HEK293 (cell line): Measurements from ENCODE around the gene HMG20A.

Experiments used
- CTCF ChIA-PET: fragments of 350-600 bp; formaldehyde crosslinking; extraction: SDS; loops from one replicate; lab custom pipeline; 2021; ENCODE audit warnings: antibody characterized with exemption; lab: Yijun Ruan, JAX
- POLR2A ChIA-PET: fragments of 300-600 bp; formaldehyde crosslinking; extraction: SDS; loops from one replicate; lab custom pipeline; 2020; ENCODE audit warnings: antibody characterized with exemption, inconsistent platforms; lab: Yijun Ruan, JAX
- H3K27ac ChIP-seq: fragments of 200-500 bp; sonication (Bioruptor generic); 2 replicates; pipeline ENCODE4 v1.5.1; 2014; ENCODE audit warnings: low read depth, low read length, control low read depth, inconsistent platforms; ENCODE audit errors: extremely low read depth
- H3K36me3 ChIP-seq, 2 experiments: fragments of 200-500 bp in 1 of 2; sonication (Bioruptor generic) in 1 of 2; 1 replicate in 1 of 2; 2 replicates in 1 of 2; pipeline ENCODE4 v1.5.1; 2014 to 2017; ENCODE audit warnings: inconsistent platforms in 2 of 2, low read length in 2 of 2; ENCODE audit not compliant: control insufficient read depth in 2 of 2, insufficient read depth in 1 of 2
- H3K4me1 ChIP-seq: fragments of 200-500 bp; sonication (Bioruptor generic); 2 replicates; pipeline ENCODE4 v1.5.1; 2014; ENCODE audit warnings: mild to moderate bottlenecking, low read length, inconsistent platforms; ENCODE audit not compliant: control insufficient read depth, insufficient read depth
- H3K4me3 ChIP-seq: 2 replicates; pipeline ENCODE4 v1.5.1; 2011; ENCODE audit warnings: low read depth, mild to moderate bottlenecking, control low read depth, low read length, moderate library complexity
- H3K9me3 ChIP-seq: fragments of 200-500 bp; sonication (Bioruptor generic); 2 replicates; pipeline ENCODE4 v1.5.1; 2014; ENCODE audit warnings: low read depth, low read length, inconsistent platforms; ENCODE audit not compliant: control insufficient read depth, insufficient read depth
- BCL6B ChIP-seq: fragments of 450-650 bp; formaldehyde crosslinking; IDR thresholded peaks from 2 replicates; pipeline ENCODE4 v1.5.1; 2017; ENCODE audit warnings: missing biosample characterization, missing genetic modification characterization
- PBX3 ChIP-seq: sonication (generic); formaldehyde crosslinking; IDR thresholded peaks from 2 replicates; pipeline ENCODE4 v1.8.1; 2022; ENCODE audit warnings: mild to moderate bottlenecking, moderate library complexity, missing genetic modification reagents
- PRDM10 ChIP-seq: fragments of 450-650 bp; formaldehyde crosslinking; IDR thresholded peaks from 2 replicates; pipeline ENCODE4 v1.5.1; 2016; ENCODE audit warnings: missing biosample characterization, missing genetic modification characterization
- PRDM6 ChIP-seq: fragments of 450-650 bp; formaldehyde crosslinking; IDR thresholded peaks from 2 replicates; pipeline ENCODE4 v1.5.1; 2017; ENCODE audit warnings: missing biosample characterization, missing genetic modification characterization
- SP3 ChIP-seq: fragments of 450-650 bp; formaldehyde crosslinking; IDR thresholded peaks from 2 replicates; pipeline ENCODE4 v1.5.1; 2016; ENCODE audit warnings: missing biosample characterization, missing genetic modification characterization
- TRIM28 ChIP-seq: IDR thresholded peaks from 2 replicates; pipeline ENCODE4 v1.6.1; 2011; ENCODE audit warnings: low read length, control low read depth, borderline replicate concordance
- ZNF174 ChIP-seq: fragments of 450-650 bp; formaldehyde crosslinking; IDR thresholded peaks from 2 replicates; pipeline ENCODE4 v1.5.0; 2017; ENCODE audit warnings: missing biosample characterization, mild to moderate bottlenecking, missing genetic modification characterization
- ZNF175 ChIP-seq: fragments of 450-650 bp; formaldehyde crosslinking; IDR thresholded peaks from 2 replicates; pipeline ENCODE4 v1.5.1; 2016; ENCODE audit warnings: missing biosample characterization, missing genetic modification characterization
- ZNF23 ChIP-seq: fragments of 450-650 bp; formaldehyde crosslinking; IDR thresholded peaks from 2 replicates; pipeline ENCODE4 v1.5.1; 2016; ENCODE audit warnings: missing biosample characterization, missing genetic modification characterization, borderline replicate concordance
- ZNF26 ChIP-seq: fragments of 450-650 bp; formaldehyde crosslinking; IDR thresholded peaks from 2 replicates; pipeline ENCODE4 v1.5.1; 2016; ENCODE audit warnings: missing biosample characterization, missing genetic modification characterization
- ZNF394 ChIP-seq: fragments of 450-650 bp; formaldehyde crosslinking; IDR thresholded peaks from 2 replicates; pipeline ENCODE4 v1.5.1; 2016; ENCODE audit warnings: missing biosample characterization, missing genetic modification characterization, mild to moderate bottlenecking, moderate library complexity, borderline replicate concordance
- ZNF510 ChIP-seq: fragments of 450-650 bp; formaldehyde crosslinking; IDR thresholded peaks from 2 replicates; pipeline ENCODE4 v1.5.1; 2018; ENCODE audit warnings: mild to moderate bottlenecking, missing genetic modification characterization, missing biosample characterization; ENCODE audit not compliant: insufficient replicate concordance
- ZNF513 ChIP-seq: fragments of 450-650 bp; IDR thresholded peaks from 2 replicates; pipeline ENCODE4 v1.5.1; 2018; ENCODE audit warnings: missing biosample characterization, missing genetic modification characterization
- ZNF518A ChIP-seq: fragments of 450-650 bp; formaldehyde crosslinking; conservative IDR thresholded peaks from 2 replicates; pipeline ENCODE4 v1.5.1; 2016; ENCODE audit warnings: low read depth, missing biosample characterization, missing genetic modification characterization
- ZNF549 ChIP-seq: fragments of 450-650 bp; IDR thresholded peaks from 2 replicates; pipeline ENCODE4 v1.5.1; 2018; ENCODE audit warnings: missing biosample characterization, missing genetic modification characterization, mild to moderate bottlenecking, inconsistent platforms, moderate library complexity
- ZNF623 ChIP-seq: fragments of 450-650 bp; formaldehyde crosslinking; IDR thresholded peaks from 2 replicates; pipeline ENCODE4 v1.5.1; 2016; ENCODE audit warnings: missing biosample characterization, missing genetic modification characterization
- ZNF701 ChIP-seq: fragments of 450-650 bp; formaldehyde crosslinking; IDR thresholded peaks from 2 replicates; pipeline ENCODE4 v1.5.1; 2016; ENCODE audit warnings: missing biosample characterization, missing genetic modification characterization
- ZNF707 ChIP-seq: fragments of 450-650 bp; formaldehyde crosslinking; IDR thresholded peaks from 2 replicates; pipeline ENCODE4 v1.5.1; 2016; ENCODE audit warnings: missing biosample characterization, missing genetic modification characterization
- ZNF791 ChIP-seq: fragments of 450-650 bp; formaldehyde crosslinking; IDR thresholded peaks from 2 replicates; pipeline ENCODE4 v1.5.1; 2016; ENCODE audit warnings: missing biosample characterization, missing genetic modification characterization

The HMG20A gene

GRCh38 chr15:77409259-77410156 lies 11.2 kb upstream of the HMG20A start:
- H3K4me1 ChIP-seq: peaks cover 24% of the 10 kb centered on the region; the same call in 1 of the 2 replicates
- CTCF ChIA-PET: interaction anchor here (2.0 to 2.3 kb wide), 2 partner anchors 9 to 134 kb away, joined by 7 read pairs; no protein-coding TSS in a partner anchor
- H3K9me3 ChIP-seq: no peaks in the 10 kb centered on the region
- no peaks in the 10 kb centered on the region; a peak in 1 of 3 replicates for H3K36me3 ChIP-seq
- H3K4me3 ChIP-seq: no peak overlapping the region
- POLR2A ChIA-PET: interaction anchor here (1.7 kb wide), 1 partner anchor 12 kb away, joined by 6 read pairs; the partner anchor contains the start of gene HMG20A
- no peak overlapping the region for H3K27ac ChIP-seq
- no peak for TF ChIP-seq ZNF26
- peak; percentile 29; the same call in 1 of the 2 replicates for TF ChIP-seq PRDM10 (tag by site-specific recombination)
- TF ChIP-seq ZNF23 (tag by site-specific recombination): no peak
- TF ChIP-seq ZNF549 (tag by site-specific recombination): no peak
- TF ChIP-seq ZNF513 (tag by site-specific recombination): no peak
- no peak for TF ChIP-seq SP3
- no peak for TF ChIP-seq TRIM28
- no peak for TF ChIP-seq PBX3
- peak; percentile 61 for TF ChIP-seq PRDM6 (tag by site-specific recombination)
- TF ChIP-seq ZNF510: no peak
- TF ChIP-seq ZNF791 (tag by site-specific recombination): no peak
- peak; percentile 69 for TF ChIP-seq BCL6B
- no peak for TF ChIP-seq ZNF707 (tag by site-specific recombination)
- no peak for TF ChIP-seq ZNF394
- no peak for TF ChIP-seq ZNF175 (tag by site-specific recombination)
- TF ChIP-seq ZNF701: no peak
- no peak for TF ChIP-seq ZNF518A (tag by site-specific recombination)
- no peak for TF ChIP-seq ZNF623 (tag by site-specific recombination)
- TF ChIP-seq ZNF174 (tag by site-specific recombination): no peak
